T-helper 22 cell (primary cell): Measurements from ENCODE around the gene CPNE9.

Source experiments
- DNase-seq: peaks from one replicate; pipeline ENCODE4 v3.0.0-alpha.2; 2020; ENCODE audit warnings: low read depth

CPNE9 gene

DNA sequence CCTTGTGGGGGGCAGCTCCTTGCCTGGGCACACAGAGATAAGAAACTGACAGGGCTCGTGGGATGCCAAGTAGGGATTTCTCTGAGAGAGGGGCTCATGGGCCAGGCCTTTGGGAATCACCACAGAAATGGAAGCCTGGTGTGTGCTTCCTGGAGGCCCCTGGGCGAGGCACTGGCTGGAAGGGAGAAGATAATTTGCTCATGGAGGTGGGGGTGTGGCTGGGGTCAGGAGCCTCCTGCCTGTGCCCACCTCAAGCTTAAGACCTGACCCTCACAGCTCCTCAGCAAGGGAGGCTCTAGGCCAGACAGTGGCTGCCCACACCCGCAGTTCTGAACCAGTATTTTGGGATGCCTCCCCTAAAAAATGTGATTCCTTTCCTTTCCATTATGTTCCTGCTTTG is 16.9 kb upstream of the CPNE9 start:
- DNase-seq = no peak

GRCh38 chr3:9687514-9687913 is 16.1 kb upstream of the CPNE9 start:
- no peak for DNase-seq

GRCh38 chr3:9688961-9689360 is 14.7 kb upstream of the CPNE9 start:
- DNase-seq = no peak

- DNase-seq = no peak
Observed at GRCh38 chr3:9689757-9690156, 13.9 kb upstream of the CPNE9 start.

DNA sequence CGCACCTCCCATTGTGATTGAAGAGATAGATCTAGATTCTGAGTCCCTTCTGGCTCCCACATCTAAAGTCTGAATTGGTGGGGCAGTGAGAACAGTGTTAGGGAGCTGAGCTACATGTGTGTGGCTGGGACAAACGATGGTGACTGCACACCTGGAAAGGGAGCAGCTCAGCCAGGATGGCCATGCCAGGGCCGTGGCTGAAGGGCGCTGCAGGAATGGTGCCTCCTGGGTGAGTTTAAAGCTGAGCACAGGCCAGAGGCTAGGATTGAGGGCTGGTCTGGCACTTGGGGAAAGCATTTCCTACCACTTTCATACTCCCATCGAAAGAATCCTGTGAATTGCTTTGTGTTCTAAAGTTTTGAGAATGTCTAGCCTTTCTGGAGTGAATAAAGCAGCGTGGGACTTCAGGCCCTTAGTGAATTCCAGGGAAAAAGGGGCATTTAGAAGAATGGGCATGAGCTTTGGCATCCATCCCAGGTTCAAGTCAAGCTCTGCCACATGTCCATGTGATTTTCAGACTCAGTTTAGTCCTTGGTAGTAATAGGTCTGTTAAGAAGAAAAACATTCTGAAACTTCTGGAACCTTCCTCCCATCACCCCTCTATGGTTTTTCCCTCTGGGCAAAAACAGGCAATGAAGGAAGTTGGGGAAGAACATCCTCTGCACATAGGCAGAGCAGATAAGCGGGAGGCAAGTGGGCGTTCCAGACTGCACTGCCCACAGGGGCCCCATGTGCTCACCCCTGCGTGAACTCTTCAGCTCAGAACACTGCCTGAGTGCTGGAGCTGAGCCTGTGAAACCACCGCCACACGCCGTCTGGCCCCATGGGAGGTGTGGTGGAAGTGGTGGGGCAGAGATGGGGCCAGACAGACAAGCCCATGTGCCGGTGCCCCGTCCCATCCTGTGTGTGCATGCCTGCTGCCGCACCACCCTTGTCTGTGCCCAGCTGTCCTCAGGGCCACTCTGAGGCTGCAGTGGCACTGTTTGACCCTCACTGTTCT is 12.9 kb upstream of the CPNE9 start:
- no peak for DNase-seq

- DNase-seq = no peak
Observed at GRCh38 chr3:9691636-9692035, 12.0 kb upstream of the CPNE9 start.

- no peak for DNase-seq
Observed at GRCh38 chr3:9692416-9692815, 11.2 kb upstream of the CPNE9 start.

DNA sequence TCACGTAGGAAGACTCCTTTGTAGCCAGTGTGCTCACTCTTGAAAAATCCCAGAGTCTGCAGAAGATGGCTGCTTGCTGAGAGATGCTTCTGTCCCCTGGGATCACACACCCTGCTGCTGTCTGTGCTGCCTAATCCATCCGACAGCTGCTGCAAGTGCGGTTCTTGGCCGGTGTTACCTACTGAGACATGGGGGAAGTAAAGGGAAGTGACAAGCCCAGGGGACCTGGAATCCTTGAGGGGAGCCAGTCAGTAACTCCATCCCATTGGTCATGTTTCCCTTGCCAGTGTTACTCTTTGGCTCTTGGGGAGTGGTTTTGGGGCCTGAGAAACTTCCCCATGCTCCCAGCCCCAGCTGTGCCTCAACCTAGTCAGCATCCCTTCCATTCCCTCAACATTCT is 8.3 kb upstream of the CPNE9 start:
- DNase-seq = no peak

DNA sequence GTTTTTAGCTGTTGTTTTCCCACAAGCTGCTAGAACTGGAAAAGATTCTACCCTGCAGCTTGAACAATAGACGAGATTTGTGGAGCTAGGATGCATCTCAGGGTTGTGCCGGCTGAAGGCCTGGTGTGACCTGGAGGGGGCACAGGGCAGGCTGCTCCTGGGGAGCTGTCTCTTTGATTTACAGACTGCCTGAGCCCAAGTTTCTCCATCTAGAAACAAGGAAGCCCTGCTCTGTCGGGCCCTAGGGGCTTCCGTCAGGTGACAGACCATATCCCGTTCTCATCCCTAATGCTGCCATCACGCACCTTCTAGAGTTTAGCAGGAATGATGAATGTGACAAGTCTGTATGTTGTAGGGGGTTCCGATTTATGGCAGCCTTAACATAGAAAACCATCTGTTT is 7.9 kb upstream of the CPNE9 start:
- no peak for DNase-seq

DNA sequence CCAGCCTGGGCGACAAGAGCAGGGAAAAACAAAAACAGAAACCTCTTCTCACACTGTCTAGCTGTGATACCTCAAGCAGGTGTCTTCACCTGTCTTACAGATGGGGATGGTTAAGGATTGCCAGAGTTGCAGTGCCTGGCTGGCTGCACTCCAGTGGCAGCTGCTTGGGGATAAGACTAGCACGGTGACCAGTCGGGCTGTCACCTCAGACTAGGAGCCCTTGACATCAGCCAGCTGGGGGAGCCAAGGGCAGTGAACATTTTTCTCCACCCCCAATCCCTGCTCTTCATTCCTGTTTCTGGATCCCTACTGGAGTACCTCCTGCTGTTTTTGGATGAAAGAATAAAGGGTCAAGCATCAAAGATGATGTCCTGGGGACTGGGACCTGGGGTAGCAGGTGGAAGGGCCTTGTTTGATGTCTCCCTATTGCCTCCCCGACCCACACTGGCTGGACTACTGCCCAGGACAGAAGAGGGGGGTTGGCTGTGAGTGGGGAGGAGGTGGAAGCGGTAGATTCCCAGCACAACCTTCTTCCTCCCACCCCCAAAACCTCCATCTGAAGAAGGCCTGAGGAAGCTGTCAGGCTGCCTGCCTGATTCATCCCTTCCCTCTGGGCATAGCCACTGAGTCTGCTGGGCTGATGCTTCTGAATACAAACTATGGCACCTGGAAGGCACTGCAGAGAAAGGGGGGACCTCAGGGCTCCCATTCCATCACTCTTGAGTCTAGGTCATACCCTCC is 7.0 kb upstream of the CPNE9 start:
- no peak for DNase-seq

DNA sequence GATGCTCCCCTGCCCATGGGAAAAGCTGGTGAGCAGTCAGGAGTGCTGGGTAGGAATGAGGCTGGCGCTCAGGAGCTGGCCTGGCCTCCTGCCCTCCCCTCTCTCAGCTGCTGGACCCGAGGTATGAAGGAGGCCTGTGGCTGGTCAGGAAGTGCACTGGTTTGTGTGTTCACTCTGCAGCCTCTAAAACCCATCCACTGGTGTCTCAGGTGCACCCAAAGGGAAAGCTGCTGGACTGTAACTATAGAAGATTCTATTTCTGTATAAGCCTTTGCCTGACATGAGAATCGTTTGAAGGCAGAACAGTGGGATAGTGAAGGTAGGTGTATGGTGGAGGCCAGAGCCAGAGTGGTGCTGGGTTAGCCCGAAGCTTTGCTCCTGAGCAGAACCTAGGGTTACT is 5.7 kb upstream of the CPNE9 start:
- no peak for DNase-seq

DNA sequence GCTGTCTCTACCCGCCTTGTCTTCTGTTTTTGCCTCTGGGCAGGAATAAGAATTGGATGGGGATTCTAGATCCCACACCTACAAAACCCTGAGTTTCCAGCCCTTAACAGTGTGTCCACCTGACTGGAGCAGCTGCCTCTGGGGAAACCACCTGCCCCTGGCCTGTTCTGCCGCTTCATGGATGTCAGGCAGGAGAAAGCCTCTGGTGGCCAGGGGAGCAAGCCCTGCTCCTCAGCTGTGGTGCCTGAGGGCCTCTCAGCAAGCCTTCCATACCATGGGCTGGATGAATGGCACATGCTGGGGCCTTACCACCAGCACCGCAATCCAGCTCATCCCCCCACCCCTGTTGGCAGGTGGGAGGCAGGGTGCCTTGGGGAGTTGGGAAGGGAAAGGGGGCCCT is 5.3 kb upstream of the CPNE9 start:
- no peak for DNase-seq

GRCh38 chr3:9700536-9700935 is 3.1 kb upstream of the CPNE9 start:
- DNase-seq = no peak

DNA sequence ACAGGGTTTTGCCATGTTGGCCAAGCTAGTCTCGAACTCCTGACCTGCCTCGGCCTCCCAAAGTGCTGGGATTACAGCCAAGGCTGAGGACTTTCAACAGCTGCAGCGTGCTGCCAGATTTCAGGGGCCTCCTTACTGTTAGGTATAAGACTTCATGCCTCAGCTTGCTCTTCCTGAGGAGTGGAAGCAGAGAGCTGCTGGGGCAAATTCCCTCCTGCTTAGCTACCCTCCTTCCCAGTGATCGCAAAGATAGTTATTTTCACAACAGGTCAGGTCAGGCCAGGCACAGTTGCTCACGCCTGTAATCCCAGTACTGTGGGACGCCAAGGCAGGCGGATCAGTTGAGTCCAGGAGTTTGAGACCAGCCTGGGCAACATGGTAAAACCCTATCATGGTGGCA is 2.6 kb upstream of the CPNE9 start:
- no peak for DNase-seq

- no peak for DNase-seq
Observed at GRCh38 chr3:9701711-9702110, 1.9 kb upstream of the CPNE9 start.

GRCh38 chr3:9703240-9703639 is 393 bp upstream of the CPNE9 start:
- DNase-seq = no peak

DNA sequence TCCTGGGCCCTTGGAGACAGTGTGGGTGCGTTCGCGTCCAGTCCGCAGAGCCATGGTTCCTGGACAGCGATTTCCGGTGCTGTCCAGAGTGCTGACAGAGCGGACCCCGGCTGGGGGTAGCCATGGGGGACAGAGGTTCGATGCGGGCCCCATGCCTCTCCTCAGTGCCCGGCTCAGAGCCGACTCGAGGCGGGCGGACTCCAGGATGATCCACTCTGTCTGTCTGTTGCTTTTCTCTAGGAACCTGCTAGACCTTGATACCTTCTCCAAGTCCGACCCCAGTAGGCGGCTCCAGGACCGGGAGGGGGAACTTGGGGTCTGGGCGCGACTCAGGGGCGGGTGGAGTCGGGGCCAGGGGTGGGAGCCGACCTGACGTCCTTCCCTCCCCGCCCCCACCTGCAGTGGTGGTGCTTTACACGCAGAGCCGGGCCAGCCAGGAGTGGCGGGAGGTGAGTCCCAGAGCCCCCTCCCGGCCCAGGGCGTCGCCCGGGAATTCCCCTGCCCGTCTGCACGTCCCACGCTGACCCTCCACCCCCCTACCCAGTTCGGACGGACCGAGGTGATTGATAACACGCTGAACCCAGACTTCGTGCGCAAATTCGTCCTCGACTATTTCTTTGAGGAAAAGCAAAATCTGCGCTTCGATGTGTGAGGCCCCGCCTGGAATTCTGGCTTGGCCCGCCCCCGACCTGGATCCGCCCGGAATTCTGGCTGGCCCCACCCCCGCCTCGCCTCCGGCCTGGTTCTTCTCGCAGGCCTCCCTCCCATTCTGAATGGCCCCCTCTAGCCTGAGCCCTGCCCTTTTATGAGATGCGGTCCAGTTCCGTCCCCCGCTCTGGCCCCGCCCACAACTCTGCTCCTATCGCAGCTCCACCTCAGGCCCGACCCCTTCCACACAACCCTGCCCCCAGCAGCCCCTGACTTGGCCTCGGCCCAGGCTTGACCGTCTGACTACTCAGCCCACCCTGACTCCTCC is 1.0 kb downstream of the CPNE9 start:
- DNase-seq = no peak

DNA sequence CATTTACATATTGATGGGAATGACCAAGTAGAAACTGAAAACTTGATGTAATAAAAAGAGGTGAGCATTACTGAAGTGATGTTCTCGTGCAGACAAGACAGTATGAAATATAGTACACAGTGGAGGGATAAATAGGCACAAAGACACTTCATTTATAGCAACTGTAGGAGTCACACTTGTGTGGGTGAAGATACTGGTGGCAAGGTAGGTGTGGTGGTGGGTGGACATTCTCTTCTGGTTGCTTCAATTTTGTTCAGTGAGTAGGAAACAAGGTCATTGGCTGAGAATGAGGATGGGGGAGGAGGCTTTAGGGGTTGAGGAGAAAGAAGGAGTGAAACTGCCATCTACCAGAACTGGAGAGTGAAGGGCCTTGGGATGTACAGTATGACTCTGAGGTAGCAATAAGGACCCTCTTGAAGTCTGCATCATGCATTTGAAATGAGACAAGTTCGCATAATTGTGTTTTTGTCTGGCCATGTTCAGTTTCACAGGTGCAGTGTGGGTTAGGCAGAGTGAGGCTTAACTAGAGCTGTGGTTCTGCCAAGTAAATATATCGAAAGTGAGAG is 6.6 kb downstream of the CPNE9 start:
- DNase-seq = no peak

DNA sequence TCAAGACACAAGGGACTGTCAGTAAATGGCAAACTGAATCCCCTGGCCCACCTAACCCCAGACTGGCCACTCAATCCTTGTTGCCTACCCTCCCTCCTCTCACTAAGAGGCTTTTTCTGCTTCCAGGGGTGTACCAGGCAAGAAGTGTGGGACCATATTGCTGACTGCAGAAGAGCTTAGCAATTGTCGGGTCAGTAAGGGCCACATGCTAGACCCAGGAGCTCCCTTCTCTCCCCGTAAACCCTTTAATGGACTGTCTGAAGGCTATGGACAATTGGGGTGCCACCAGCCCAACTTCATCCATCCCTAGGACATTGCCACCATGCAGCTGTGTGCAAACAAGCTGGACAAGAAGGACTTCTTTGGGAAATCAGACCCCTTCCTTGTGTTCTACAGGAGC is 8.8 kb downstream of the CPNE9 start:
- DNase-seq = no peak

DNA sequence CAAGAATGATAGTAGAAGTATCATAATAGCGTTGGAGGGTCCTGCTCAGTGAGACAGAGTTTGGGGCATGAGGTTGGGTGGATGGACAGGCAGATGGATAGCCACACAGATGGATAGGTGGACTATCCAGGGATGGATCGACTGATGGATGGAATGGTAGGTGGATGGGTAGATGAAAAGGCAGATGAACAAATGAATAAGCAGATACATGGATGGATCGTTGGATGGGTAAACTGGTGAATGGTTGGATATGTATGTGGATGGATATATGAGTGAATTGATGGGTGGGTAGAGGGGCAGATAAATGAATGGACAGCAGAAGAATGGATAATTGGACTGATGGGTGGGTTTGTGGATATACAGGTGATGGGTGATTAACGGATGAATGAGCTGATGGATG is 9.5 kb downstream of the CPNE9 start:
- DNase-seq = no peak

- no peak for DNase-seq
Observed at GRCh38 chr3:9715136-9715535, 11.5 kb downstream of the CPNE9 start.
